Osteocyte (in vitro differentiated cells): Measurements from ENCODE around the gene LRCOL1. TPM values are rescaled to one million over a fixed set of nuclear protein-coding genes. Genes with fewer than 3 reads are reported as not detected.

Source experiments
- DNase-seq: peaks from one replicate; pipeline ENCODE4 v3.0.0; 2021; ENCODE audit warnings: mixed read lengths; ENCODE audit not compliant: unreplicated experiment; ENCODE audit errors: extremely low spot score
- H3K27ac Mint-ChIP-seq: one replicate; pipeline ENCODE4 v1.8.0; 2021; ENCODE audit warnings: mild to moderate bottlenecking, mixed read lengths; ENCODE audit not compliant: unreplicated experiment
- H3K27me3 Mint-ChIP-seq: one replicate; pipeline ENCODE4 v1.8.0; 2021; ENCODE audit warnings: mixed read lengths; ENCODE audit not compliant: unreplicated experiment
- H3K36me3 Mint-ChIP-seq: one replicate; pipeline ENCODE4 v1.8.0; 2021; ENCODE audit warnings: mixed read lengths; ENCODE audit not compliant: unreplicated experiment
- H3K4me1 Mint-ChIP-seq: one replicate; pipeline ENCODE4 v1.8.0; 2021; ENCODE audit warnings: mixed read lengths; ENCODE audit not compliant: unreplicated experiment
- H3K4me3 Mint-ChIP-seq: one replicate; pipeline ENCODE4 v1.8.0; 2021; ENCODE audit warnings: mild to moderate bottlenecking, moderate library complexity, mixed read lengths; ENCODE audit not compliant: unreplicated experiment
- H3K9me3 Mint-ChIP-seq: one replicate; pipeline ENCODE4 v1.8.0; 2021; ENCODE audit warnings: mixed read lengths; ENCODE audit not compliant: unreplicated experiment
- total RNA-seq: library from RNA; stranded (reverse); gene quantifications from 2 replicates; pipeline ENCODE4 v1.2.1, GENCODE V29; 2021
- TF ChIP-seq, protein P1 (sequence below): fragments of 200-600 bp; sonication (generic); IDR thresholded peaks from 2 replicates; pipeline ENCODE4 v1.5.0; 2021; ENCODE audit warnings: antibody characterized with exemption, mild to moderate bottlenecking, moderate library complexity

LRCOL1 gene
- total RNA-seq, 1 donor from 2014 or later: not detected

- no peaks in the 10 kb centered on the region for H3K36me3 Mint-ChIP-seq
- TF ChIP-seq, protein P1, sequence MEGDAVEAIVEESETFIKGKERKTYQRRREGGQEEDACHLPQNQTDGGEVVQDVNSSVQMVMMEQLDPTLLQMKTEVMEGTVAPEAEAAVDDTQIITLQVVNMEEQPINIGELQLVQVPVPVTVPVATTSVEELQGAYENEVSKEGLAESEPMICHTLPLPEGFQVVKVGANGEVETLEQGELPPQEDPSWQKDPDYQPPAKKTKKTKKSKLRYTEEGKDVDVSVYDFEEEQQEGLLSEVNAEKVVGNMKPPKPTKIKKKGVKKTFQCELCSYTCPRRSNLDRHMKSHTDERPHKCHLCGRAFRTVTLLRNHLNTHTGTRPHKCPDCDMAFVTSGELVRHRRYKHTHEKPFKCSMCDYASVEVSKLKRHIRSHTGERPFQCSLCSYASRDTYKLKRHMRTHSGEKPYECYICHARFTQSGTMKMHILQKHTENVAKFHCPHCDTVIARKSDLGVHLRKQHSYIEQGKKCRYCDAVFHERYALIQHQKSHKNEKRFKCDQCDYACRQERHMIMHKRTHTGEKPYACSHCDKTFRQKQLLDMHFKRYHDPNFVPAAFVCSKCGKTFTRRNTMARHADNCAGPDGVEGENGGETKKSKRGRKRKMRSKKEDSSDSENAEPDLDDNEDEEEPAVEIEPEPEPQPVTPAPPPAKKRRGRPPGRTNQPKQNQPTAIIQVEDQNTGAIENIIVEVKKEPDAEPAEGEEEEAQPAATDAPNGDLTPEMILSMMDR: no peak
- peaks cover 33% of the 10 kb centered on the region for H3K4me1 Mint-ChIP-seq
- H3K4me3 Mint-ChIP-seq: peak overlapping the region; percentile 80
- DNase-seq: no peak
- peaks cover 2% of the 10 kb centered on the region for H3K27me3 Mint-ChIP-seq
- no peaks in the 10 kb centered on the region for H3K9me3 Mint-ChIP-seq
- H3K27ac Mint-ChIP-seq: peak overlapping the region; percentile 80
Observed at GRCh38 chr12:132597333-132598316, 12.8 kb downstream of the LRCOL1 start.

GRCh38 chr12:132596016-132596415, 14.4 kb downstream of the LRCOL1 start:
- H3K27me3 Mint-ChIP-seq: no peaks in the 10 kb centered on the region
- H3K36me3 Mint-ChIP-seq: no peaks in the 10 kb centered on the region
- TF ChIP-seq, protein P1: no peak
- H3K9me3 Mint-ChIP-seq: no peaks in the 10 kb centered on the region
- H3K27ac Mint-ChIP-seq: peak overlapping the region; percentile 60
- peaks cover 27% of the 10 kb centered on the region for H3K4me1 Mint-ChIP-seq
- peak overlapping the region; percentile 35 for H3K4me3 Mint-ChIP-seq
- no peak for DNase-seq

DNA sequence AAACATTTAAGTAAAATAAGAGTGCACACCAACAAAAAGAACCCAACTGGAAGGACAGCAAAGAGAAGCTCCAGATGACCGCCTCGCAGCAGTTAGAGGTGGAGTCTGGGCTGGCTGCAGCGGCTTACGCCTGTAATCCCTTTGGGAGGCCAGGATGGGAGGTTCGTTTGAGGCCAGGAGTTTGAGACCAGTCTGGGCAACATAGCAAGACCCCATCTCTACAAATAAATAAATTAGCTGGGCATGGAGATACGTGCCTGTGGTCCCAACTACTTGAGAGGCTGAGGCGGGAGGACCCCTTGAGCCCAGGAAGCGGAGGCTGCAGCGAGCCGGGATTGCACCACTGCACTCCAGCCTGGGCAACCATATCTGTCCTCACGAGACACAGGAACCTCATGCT, 15.2 kb downstream of the LRCOL1 start:
- Mint-ChIP-seq H3K36me3 (no peaks in the 10 kb centered on the region), H3K4me3 (no peak overlapping the region), H3K27ac (no peak overlapping the region), H3K4me1 (peaks cover 27% of the 10 kb centered on the region), H3K27me3 (no peaks in the 10 kb centered on the region), H3K9me3 (no peaks in the 10 kb centered on the region)
- TF ChIP-seq, protein P1: no peak
- DNase-seq: no peak

DNA sequence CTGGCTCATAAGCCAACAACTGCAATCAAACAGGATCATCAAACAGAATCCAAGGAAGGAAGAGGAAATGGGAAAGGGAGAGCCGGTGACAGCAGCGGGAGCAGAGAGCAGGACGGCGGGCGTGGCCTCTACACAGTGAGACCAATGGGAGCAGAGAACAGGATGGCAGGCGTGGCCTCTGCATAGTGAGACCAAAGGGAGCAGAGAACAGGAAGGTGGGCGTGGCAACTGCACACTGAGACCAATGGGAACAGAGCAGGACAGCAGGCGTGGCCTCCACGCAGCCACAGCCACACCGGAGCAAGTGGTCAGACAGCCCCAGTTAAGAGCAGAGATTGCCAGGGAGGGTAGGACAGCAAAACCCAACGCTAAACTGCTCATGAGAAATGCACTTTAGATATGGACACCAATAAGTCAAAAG, 16.4 kb downstream of the LRCOL1 start:
- Mint-ChIP-seq H3K27ac (no peak overlapping the region), H3K27me3 (no peaks in the 10 kb centered on the region), H3K4me3 (peak overlapping the region; percentile 23)

GRCh38 chr12:132593521-132593920, 16.9 kb downstream of the LRCOL1 start:
- no peak for DNase-seq
- Mint-ChIP-seq H3K4me3 (no peak overlapping the region), H3K27ac (no peak overlapping the region), H3K36me3 (no peaks in the 10 kb centered on the region), H3K4me1 (peaks cover 22% of the 10 kb centered on the region), H3K9me3 (no peaks in the 10 kb centered on the region), H3K27me3 (no peaks in the 10 kb centered on the region)
- TF ChIP-seq, protein P1: no peak

More for the DNA sequence above, 16.4 kb downstream of the LRCOL1 start:
- DNase-seq: peak; percentile 91
- TF ChIP-seq, protein P1: no peak
- H3K9me3 Mint-ChIP-seq: no peaks in the 10 kb centered on the region
- peaks cover 27% of the 10 kb centered on the region for H3K4me1 Mint-ChIP-seq
- no peaks in the 10 kb centered on the region for H3K36me3 Mint-ChIP-seq
